GM18526 (cell line): ENCODE results near the gene CDCA5.

Experiments used
- POLR2A ChIP-seq: IDR thresholded peaks from 3 replicates; pipeline ENCODE4 v1.6.1; 2011; ENCODE audit not compliant: insufficient read length; ENCODE audit errors: extremely low read depth

CDCA5 gene

GRCh38 chr11:65067446-65067845 is 16.4 kb downstream of the CDCA5 start:
- no peak for TF ChIP-seq POLR2A

- TF ChIP-seq POLR2A, result no peak
These were observed 17.0 kb downstream of the CDCA5 start for GRCh38 chr11:65066805-65067291.

- no peak for TF ChIP-seq POLR2A
These were observed 17.5 kb downstream of the CDCA5 start for GRCh38 chr11:65066315-65066714.

- no peak for TF ChIP-seq POLR2A
These were observed 18.0 kb downstream of the CDCA5 start for GRCh38 chr11:65065851-65066250.

GRCh38 chr11:65064847-65065240 is 19.0 kb downstream of the CDCA5 start:
- no peak for TF ChIP-seq POLR2A

- no peak for TF ChIP-seq POLR2A
These were observed 20.3 kb downstream of the CDCA5 start for GRCh38 chr11:65063532-65063931.

GRCh38 chr11:65060913-65061408 is 22.9 kb downstream of the CDCA5 start:
- no peak for TF ChIP-seq POLR2A

- no peak for TF ChIP-seq POLR2A
These were observed 23.6 kb downstream of the CDCA5 start for GRCh38 chr11:65059959-65060824.

- no peak for TF ChIP-seq POLR2A
These were observed 24.3 kb downstream of the CDCA5 start for GRCh38 chr11:65059523-65059922.

- no peak for TF ChIP-seq POLR2A
These were observed 25.3 kb downstream of the CDCA5 start, which contains the start of gene NAALADL1 for GRCh38 chr11:65058419-65059054. Gene NAALADL1, minus strand, starts transcription at chr11:65058553. Its CDS starts 32 bp downstream, at chr11:65058521.

- no peak for TF ChIP-seq POLR2A
These were observed 25.8 kb downstream of the CDCA5 start for GRCh38 chr11:65058012-65058411.

- TF ChIP-seq POLR2A, result no peak
These were observed 26.3 kb downstream of the CDCA5 start for GRCh38 chr11:65057526-65057925.

- TF ChIP-seq POLR2A, result no peak
These were observed 26.8 kb downstream of the CDCA5 start for GRCh38 chr11:65056999-65057398.

GRCh38 chr11:65055538-65055937 is 28.3 kb downstream of the CDCA5 start:
- TF ChIP-seq POLR2A, result no peak

GRCh38 chr11:65053827-65054508 is 29.9 kb downstream of the CDCA5 start:
- no peak for TF ChIP-seq POLR2A
